Neural cell (in vitro differentiated cells): Measurements from ENCODE around the gene TCEAL9.

ENCODE experiments used
- CTCF ChIP-seq: fragments of 450-650 bp; IDR thresholded peaks from 2 replicates; pipeline ENCODE4 v1.5.1; 2014; ENCODE audit warnings: antibody characterized with exemption, mild to moderate bottlenecking, moderate library complexity; ENCODE audit not compliant: poor library complexity, severe bottlenecking
- EP300 ChIP-seq: fragments of 450-650 bp; conservative IDR thresholded peaks from 2 replicates; pipeline ENCODE4 v1.6.1; 2014; ENCODE audit warnings: antibody characterized with exemption, mild to moderate bottlenecking, moderate library complexity; ENCODE audit not compliant: poor library complexity, severe bottlenecking
- EZH2 ChIP-seq: fragments of 200-600, 300-800 bp; shearing (Covaris generic), sonication (generic); IDR thresholded peaks from 2 replicates; pipeline ENCODE4 v1.6.1; 2014; ENCODE audit warnings: antibody characterized with exemption, low read length, borderline replicate concordance, mild to moderate bottlenecking; ENCODE audit not compliant: insufficient read depth, poor library complexity, severe bottlenecking
- RAD21 ChIP-seq: fragments of 450-650 bp; conservative IDR thresholded peaks from 2 replicates; pipeline ENCODE4 v1.6.1; 2014; ENCODE audit warnings: antibody characterized with exemption, mild to moderate bottlenecking, moderate library complexity
- TAF1 ChIP-seq: IDR thresholded peaks from 2 replicates; pipeline ENCODE4 v1.6.1; 2012; ENCODE audit warnings: low read depth

GRCh38 chrX:103373581-103373980, 17.3 kb downstream of the TCEAL9 start:
- TF ChIP-seq CTCF, result no peak
- no peak for TF ChIP-seq EP300
- no peak for TF ChIP-seq EZH2
- TF ChIP-seq TAF1, result no peak
- no peak for TF ChIP-seq RAD21
